Smooth muscle cell (in vitro differentiated cells): Measurements from ENCODE around the gene DDX49. TPM values are rescaled to one million over a fixed set of nuclear protein-coding genes. Genes with fewer than 3 reads are reported as not detected.

ENCODE experiments used
- DNase-seq: peaks from one replicate; lab custom pipeline; 2025; ENCODE audit not compliant: unreplicated experiment; lab: John Stamatoyannopoulos, UW
- H2AFZ ChIP-seq: fragments of 200-600 bp; sonication (generic); 2 replicates; pipeline ENCODE4 v1.6.0; 2016; ENCODE audit warnings: antibody characterized with exemption, low read depth, mild to moderate bottlenecking
- H3F3A ChIP-seq: fragments of 200-600 bp; sonication (generic); 2 replicates; pipeline ENCODE4 v1.6.0; 2017; ENCODE audit warnings: antibody characterized with exemption, low read depth
- H3K27ac ChIP-seq: fragments of 200-600 bp; sonication (generic); 2 replicates; pipeline ENCODE4 v1.5.1; 2016; ENCODE audit warnings: low read depth, mild to moderate bottlenecking
- H3K27me3 ChIP-seq: fragments of 200-600 bp; sonication (generic); 2 replicates; pipeline ENCODE4 v1.6.1; 2016; ENCODE audit warnings: low read depth, mild to moderate bottlenecking
- H3K36me3 ChIP-seq: fragments of 200-600 bp; sonication (generic); 2 replicates; pipeline ENCODE4 v1.5.1; 2016; ENCODE audit warnings: low read depth
- H3K4me1 ChIP-seq: fragments of 200-600 bp; sonication (generic); 2 replicates; pipeline ENCODE4 v1.5.1; 2016; ENCODE audit warnings: low read depth
- H3K4me2 ChIP-seq: fragments of 200-600 bp; sonication (generic); 2 replicates; pipeline ENCODE4 v1.6.0; 2016; ENCODE audit warnings: mild to moderate bottlenecking
- H3K4me3 ChIP-seq: fragments of 200-600 bp; sonication (generic); 2 replicates; pipeline ENCODE4 v1.5.1; 2016; ENCODE audit warnings: mild to moderate bottlenecking
- H3K79me2 ChIP-seq: fragments of 200-600 bp; sonication (generic); 2 replicates; pipeline ENCODE4 v1.6.0; 2016; ENCODE audit warnings: low read depth, mild to moderate bottlenecking
- H3K9ac ChIP-seq: fragments of 200-600 bp; sonication (generic); 2 replicates; pipeline ENCODE4 v1.6.0; 2016; ENCODE audit warnings: low read depth
- H3K9me3 ChIP-seq: fragments of 200-600 bp; sonication (generic); replicated peaks from 2 replicates; pipeline ENCODE4 v1.5.1; 2016; ENCODE audit warnings: low read depth
- H4K20me1 ChIP-seq: fragments of 200-600 bp; sonication (generic); 2 replicates; pipeline ENCODE4 v1.6.0; 2016; ENCODE audit warnings: low read depth
- CTCF ChIP-seq: fragments of 200-600 bp; sonication (generic); IDR thresholded peaks from 2 replicates; pipeline ENCODE4 v1.5.1; 2017; ENCODE audit warnings: borderline replicate concordance, mild to moderate bottlenecking, antibody characterized with exemption; ENCODE audit not compliant: insufficient read depth, poor library complexity, severe bottlenecking
- WGBS: methylation state at CpG from one replicate; pipeline ENCODE4 v1.1.7; 2016; ENCODE audit warnings: low lambda C conversion rate; 5-methylcytosine and 5-hydroxymethylcytosine counted together
- polyA plus RNA-seq: library from polyadenylated mRNA; unstranded; fragments of >200 nt; fragmentation: Nextera tagmentation; extraction: Ambion mirVana; gene quantifications from 2 replicates; pipeline ENCODE4 v1.2.1, GENCODE V29; 2016
- total RNA-seq: library from RNA; depleted of rRNA; stranded (reverse); fragments of >200 nt; gene quantifications from 2 replicates; pipeline ENCODE4 v1.2.3, GENCODE V29; 2014

DDX49 gene
- total and polyA plus RNA-seq, 2 experiments from 2014 or later: 36.1 to 39.6 TPM

DNA sequence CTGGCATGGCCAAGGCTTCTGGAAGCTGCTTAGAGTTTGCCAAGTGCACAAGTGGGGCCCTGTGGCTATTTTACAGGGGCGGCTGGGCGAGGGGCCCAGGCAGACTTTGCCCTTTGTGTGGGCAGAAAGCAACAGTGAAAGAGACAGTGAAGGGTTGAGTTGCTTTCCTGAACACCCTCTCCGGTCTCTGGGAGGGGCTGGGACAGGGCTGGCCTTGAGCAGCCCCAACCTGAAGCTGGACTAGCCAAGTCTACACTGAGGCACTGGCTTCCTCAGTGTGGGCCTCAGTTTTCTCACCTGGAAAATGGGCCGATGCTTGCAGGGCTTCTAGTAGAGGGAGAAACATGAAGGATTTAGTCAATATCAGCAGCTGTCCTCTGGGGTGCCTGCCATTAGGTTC is 23.9 kb downstream of the DDX49 start:
- Histone ChIP-seq H3K27ac (no peak overlapping the region), H2AFZ (no peak overlapping the region), H3F3A (no peaks in the 10 kb centered on the region), H3K36me3 (no peaks in the 10 kb centered on the region), H3K79me2 (peaks cover 20% of the 10 kb centered on the region), H3K4me3 (no peak overlapping the region), H3K27me3 (no peaks in the 10 kb centered on the region), H3K9me3 (no peaks in the 10 kb centered on the region), H4K20me1 (peaks cover 14% of the 10 kb centered on the region), H3K9ac (no peak overlapping the region), H3K4me1 (peaks cover 6% of the 10 kb centered on the region), H3K4me2 (no peak overlapping the region)
- TF ChIP-seq CTCF: no peak
- no peak for DNase-seq
- 98% methylated on average over 4 of the region's 4 CpGs for WGBS

DNA sequence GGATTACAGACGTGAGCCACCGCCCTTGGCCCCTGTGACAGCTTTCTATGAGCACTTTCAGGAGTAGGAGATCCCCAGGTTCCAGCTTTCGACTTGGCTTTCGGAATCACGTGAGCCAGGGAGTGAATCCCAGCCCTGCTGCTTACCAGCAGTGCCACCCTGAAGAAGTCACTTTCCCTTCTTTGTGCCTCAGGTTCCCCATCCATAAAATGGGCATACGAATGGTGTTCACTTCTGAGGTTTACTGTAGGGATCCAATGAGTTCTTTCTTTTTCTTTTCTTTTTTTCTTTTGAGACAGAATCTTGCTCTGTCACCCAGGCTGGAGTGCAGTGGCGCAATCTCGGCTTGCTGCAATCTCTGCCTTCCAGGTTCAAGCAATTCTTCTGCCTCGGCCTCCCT is 25.8 kb downstream of the DDX49 start:
- Histone ChIP-seq H3K79me2 (peaks cover 5% of the 10 kb centered on the region), H3K36me3 (no peaks in the 10 kb centered on the region)
- WGBS: 87% methylated on average over 9 of the region's 9 CpGs

GRCh38 chr19:18946335-18946734 is 26.8 kb downstream of the DDX49 start:
- H2AFZ ChIP-seq: no peak overlapping the region
- H3K9me3 ChIP-seq: no peaks in the 10 kb centered on the region
- H3K4me2 ChIP-seq: no peak overlapping the region
- H4K20me1 ChIP-seq: no peaks in the 10 kb centered on the region
- H3F3A ChIP-seq: no peaks in the 10 kb centered on the region
- H3K27ac ChIP-seq: no peak overlapping the region
- no peak overlapping the region for H3K4me3 ChIP-seq
- no peaks in the 10 kb centered on the region for H3K4me1 ChIP-seq
- no peak for TF ChIP-seq CTCF
- H3K79me2 ChIP-seq: no peaks in the 10 kb centered on the region
- H3K27me3 ChIP-seq: no peaks in the 10 kb centered on the region
- no peak for DNase-seq
- no peak overlapping the region for H3K9ac ChIP-seq
- H3K36me3 ChIP-seq: no peaks in the 10 kb centered on the region

More for the DNA sequence above, 25.8 kb downstream of the DDX49 start:
- Histone ChIP-seq H3K4me2 (no peak overlapping the region), H3K4me1 (no peaks in the 10 kb centered on the region), H3F3A (no peaks in the 10 kb centered on the region), H3K27ac (no peak overlapping the region), H2AFZ (no peak overlapping the region), H4K20me1 (no peaks in the 10 kb centered on the region), H3K9me3 (no peaks in the 10 kb centered on the region), H3K27me3 (no peaks in the 10 kb centered on the region), H3K9ac (no peak overlapping the region), H3K4me3 (no peak overlapping the region)
- DNase-seq: no peak
- TF ChIP-seq CTCF: no peak

- no peak for TF ChIP-seq CTCF
These were observed 27.4 kb downstream of the DDX49 start for GRCh38 chr19:18946918-18947317.

More at GRCh38 chr19:18946918-18947317, 27.4 kb downstream of the DDX49 start:
- DNase-seq: no peak
- no peak overlapping the region for H3K4me3 ChIP-seq
- no peaks in the 10 kb centered on the region for H3K79me2 ChIP-seq
- no peaks in the 10 kb centered on the region for H3K27me3 ChIP-seq
- H3K4me2 ChIP-seq: no peak overlapping the region
- 90% methylated on average over 14 of the region's 14 CpGs for WGBS
- H3K4me1 ChIP-seq: no peaks in the 10 kb centered on the region
- H3F3A ChIP-seq: no peaks in the 10 kb centered on the region
- no peak overlapping the region for H3K9ac ChIP-seq
- no peaks in the 10 kb centered on the region for H3K36me3 ChIP-seq
- no peak overlapping the region for H3K27ac ChIP-seq
- H4K20me1 ChIP-seq: no peaks in the 10 kb centered on the region
- H2AFZ ChIP-seq: no peak overlapping the region
- no peaks in the 10 kb centered on the region for H3K9me3 ChIP-seq
